HepG2 (cell line): ENCODE results near the gene YIF1A. TPM values are rescaled to one million over a fixed set of nuclear protein-coding genes. Genes with fewer than 3 reads are reported as not detected.
A peak's percentile ranks its signal among the peaks of the same experiment; 100 is the strongest.

Source experiments
- FIP1L1 ChIP-seq: fragments of 200-400 bp; formaldehyde crosslinking; IDR thresholded peaks from 2 replicates; pipeline ENCODE4 v1.6.1; 2018; ENCODE audit warnings: low read depth, mild to moderate bottlenecking, low read length, moderate library complexity, borderline replicate concordance; ENCODE audit not compliant: insufficient read depth
- GPBP1L1 ChIP-seq: sonication (generic); formaldehyde crosslinking; IDR thresholded peaks from 2 replicates; pipeline ENCODE4 v1.5.0; 2020; ENCODE audit warnings: mild to moderate bottlenecking, missing genetic modification reagents
- KDM6A ChIP-seq: IDR thresholded peaks from 2 replicates; pipeline ENCODE4 v1.6.1; 2016; ENCODE audit warnings: low read depth
- NFATC3 ChIP-seq: sonication (generic); formaldehyde crosslinking; IDR thresholded peaks from 2 replicates; pipeline ENCODE4 v1.5.1; 2020; ENCODE audit warnings: mild to moderate bottlenecking, missing genetic modification reagents
- NKX3-1 ChIP-seq: sonication (generic); formaldehyde crosslinking; IDR thresholded peaks from 2 replicates; pipeline ENCODE4 v1.5.0; 2020; ENCODE audit warnings: missing genetic modification reagents
- SKI ChIP-seq: fragments of 450-650 bp; IDR thresholded peaks from one replicate; pipeline ENCODE4 v1.6.1; 2018; ENCODE audit warnings: mild to moderate bottlenecking; ENCODE audit not compliant: partially characterized antibody
- SUZ12 ChIP-seq: fragments of 150-350 bp; IDR thresholded peaks from 2 replicates; pipeline ENCODE4 v1.6.1; 2014; ENCODE audit warnings: low read depth, low read length
- ZNF18 ChIP-seq: sonication (generic); formaldehyde crosslinking; IDR thresholded peaks from 2 replicates; pipeline ENCODE4 v1.8.0; 2022; ENCODE audit warnings: mild to moderate bottlenecking, missing genetic modification reagents; ENCODE audit not compliant: insufficient replicate concordance
- ZNF281 ChIP-seq: sonication (generic); formaldehyde crosslinking; IDR thresholded peaks from 2 replicates; pipeline ENCODE4 v1.4.0; 2020; ENCODE audit warnings: missing genetic modification reagents, borderline replicate concordance
- ZNF563 ChIP-seq: sonication (generic); formaldehyde crosslinking; IDR thresholded peaks from 2 replicates; pipeline ENCODE4 v1.8.0; 2022; ENCODE audit warnings: mild to moderate bottlenecking, moderate library complexity, missing genetic modification reagents
- ZNF577 ChIP-seq: sonication (generic); formaldehyde crosslinking; IDR thresholded peaks from 2 replicates; pipeline ENCODE4 v1.4.0; 2020; ENCODE audit warnings: mild to moderate bottlenecking, low read depth, missing genetic modification reagents, borderline replicate concordance
- polyA plus RNA-seq, 8 experiments: library from polyadenylated mRNA; depleted of rRNA in 3 of 8; stranded (reverse) in 7 of 8; unstranded in 1 of 8; fragments of >200 nt; fragmentation: Illumina TruSeq in 4 of 8; extraction: Trizol in 4 of 8; gene quantifications; 2 replicates each; pipeline versions ENCODE4 v1.2.1 to v1.2.3, GENCODE V29; 2011 to 2016; ENCODE audit warnings: low read depth in 4 of 8, missing spikeins in 1 of 8, mixed read lengths in 1 of 8; ENCODE audit not compliant: insufficient read depth in 1 of 8
- total RNA-seq, 5 experiments: library from RNA; depleted of rRNA; stranded (reverse); fragments of >200 nt; fragmentation: Illumina TruSeq; extraction: Trizol; gene quantifications; 2 replicates each; pipeline ENCODE4 v1.2.3, GENCODE V29; 2016; ENCODE audit warnings: low read depth in 1 of 5
- TF ChIP-seq, protein P1 (sequence below): sonication (generic); formaldehyde crosslinking; IDR thresholded peaks from 2 replicates; pipeline ENCODE4 v1.8.0; 2022; ENCODE audit warnings: missing genetic modification reagents, mild to moderate bottlenecking, borderline replicate concordance
- TF ChIP-seq, protein P2 (sequence below): IDR thresholded peaks from 2 replicates; pipeline ENCODE4 v1.4.0; 2020; ENCODE audit warnings: mild to moderate bottlenecking, missing genetic modification reagents
- TF ChIP-seq, protein P3 (sequence below): sonication (generic); formaldehyde crosslinking; conservative IDR thresholded peaks from 2 replicates; pipeline ENCODE4 v1.4.0; 2020; ENCODE audit warnings: missing genetic modification reagents

Gene YIF1A
- total and polyA plus RNA-seq, 2 of the 13 experiments (the other 11 are each of a cell fraction or from before 2014, with no cell fraction given), result 133 to 145 TPM

GRCh38 chr11:66282468-66283455 lies 6.2 kb downstream of the YIF1A start (continued):
- TF ChIP-seq, protein P1, sequence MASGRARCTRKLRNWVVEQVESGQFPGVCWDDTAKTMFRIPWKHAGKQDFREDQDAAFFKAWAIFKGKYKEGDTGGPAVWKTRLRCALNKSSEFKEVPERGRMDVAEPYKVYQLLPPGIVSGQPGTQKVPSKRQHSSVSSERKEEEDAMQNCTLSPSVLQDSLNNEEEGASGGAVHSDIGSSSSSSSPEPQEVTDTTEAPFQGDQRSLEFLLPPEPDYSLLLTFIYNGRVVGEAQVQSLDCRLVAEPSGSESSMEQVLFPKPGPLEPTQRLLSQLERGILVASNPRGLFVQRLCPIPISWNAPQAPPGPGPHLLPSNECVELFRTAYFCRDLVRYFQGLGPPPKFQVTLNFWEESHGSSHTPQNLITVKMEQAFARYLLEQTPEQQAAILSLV (CRISPR knock-in tag), result peak; percentile 56; the same call in 1 of the 2 replicates
- TF ChIP-seq ZNF281, result no peak
- no peak for TF ChIP-seq KDM6A (CRISPR knock-in tag)
- no peak for TF ChIP-seq ZNF577 (CRISPR knock-in tag)
- TF ChIP-seq NKX3-1, result no peak
- TF ChIP-seq, protein P2, sequence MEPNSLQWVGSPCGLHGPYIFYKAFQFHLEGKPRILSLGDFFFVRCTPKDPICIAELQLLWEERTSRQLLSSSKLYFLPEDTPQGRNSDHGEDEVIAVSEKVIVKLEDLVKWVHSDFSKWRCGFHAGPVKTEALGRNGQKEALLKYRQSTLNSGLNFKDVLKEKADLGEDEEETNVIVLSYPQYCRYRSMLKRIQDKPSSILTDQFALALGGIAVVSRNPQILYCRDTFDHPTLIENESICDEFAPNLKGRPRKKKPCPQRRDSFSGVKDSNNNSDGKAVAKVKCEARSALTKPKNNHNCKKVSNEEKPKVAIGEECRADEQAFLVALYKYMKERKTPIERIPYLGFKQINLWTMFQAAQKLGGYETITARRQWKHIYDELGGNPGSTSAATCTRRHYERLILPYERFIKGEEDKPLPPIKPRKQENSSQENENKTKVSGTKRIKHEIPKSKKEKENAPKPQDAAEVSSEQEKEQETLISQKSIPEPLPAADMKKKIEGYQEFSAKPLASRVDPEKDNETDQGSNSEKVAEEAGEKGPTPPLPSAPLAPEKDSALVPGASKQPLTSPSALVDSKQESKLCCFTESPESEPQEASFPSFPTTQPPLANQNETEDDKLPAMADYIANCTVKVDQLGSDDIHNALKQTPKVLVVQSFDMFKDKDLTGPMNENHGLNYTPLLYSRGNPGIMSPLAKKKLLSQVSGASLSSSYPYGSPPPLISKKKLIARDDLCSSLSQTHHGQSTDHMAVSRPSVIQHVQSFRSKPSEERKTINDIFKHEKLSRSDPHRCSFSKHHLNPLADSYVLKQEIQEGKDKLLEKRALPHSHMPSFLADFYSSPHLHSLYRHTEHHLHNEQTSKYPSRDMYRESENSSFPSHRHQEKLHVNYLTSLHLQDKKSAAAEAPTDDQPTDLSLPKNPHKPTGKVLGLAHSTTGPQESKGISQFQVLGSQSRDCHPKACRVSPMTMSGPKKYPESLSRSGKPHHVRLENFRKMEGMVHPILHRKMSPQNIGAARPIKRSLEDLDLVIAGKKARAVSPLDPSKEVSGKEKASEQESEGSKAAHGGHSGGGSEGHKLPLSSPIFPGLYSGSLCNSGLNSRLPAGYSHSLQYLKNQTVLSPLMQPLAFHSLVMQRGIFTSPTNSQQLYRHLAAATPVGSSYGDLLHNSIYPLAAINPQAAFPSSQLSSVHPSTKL, result 0 out of 2 replicates have a peak, but pooled peaks have one; percentile 7
- no peak for TF ChIP-seq SUZ12
- no peak for TF ChIP-seq GPBP1L1 (CRISPR knock-in tag)
- TF ChIP-seq SKI, result peak; percentile 67
- TF ChIP-seq ZNF563, result no peak
- no peak for TF ChIP-seq NFATC3
- no peak for TF ChIP-seq ZNF18 (CRISPR knock-in tag)
- TF ChIP-seq, protein P3, sequence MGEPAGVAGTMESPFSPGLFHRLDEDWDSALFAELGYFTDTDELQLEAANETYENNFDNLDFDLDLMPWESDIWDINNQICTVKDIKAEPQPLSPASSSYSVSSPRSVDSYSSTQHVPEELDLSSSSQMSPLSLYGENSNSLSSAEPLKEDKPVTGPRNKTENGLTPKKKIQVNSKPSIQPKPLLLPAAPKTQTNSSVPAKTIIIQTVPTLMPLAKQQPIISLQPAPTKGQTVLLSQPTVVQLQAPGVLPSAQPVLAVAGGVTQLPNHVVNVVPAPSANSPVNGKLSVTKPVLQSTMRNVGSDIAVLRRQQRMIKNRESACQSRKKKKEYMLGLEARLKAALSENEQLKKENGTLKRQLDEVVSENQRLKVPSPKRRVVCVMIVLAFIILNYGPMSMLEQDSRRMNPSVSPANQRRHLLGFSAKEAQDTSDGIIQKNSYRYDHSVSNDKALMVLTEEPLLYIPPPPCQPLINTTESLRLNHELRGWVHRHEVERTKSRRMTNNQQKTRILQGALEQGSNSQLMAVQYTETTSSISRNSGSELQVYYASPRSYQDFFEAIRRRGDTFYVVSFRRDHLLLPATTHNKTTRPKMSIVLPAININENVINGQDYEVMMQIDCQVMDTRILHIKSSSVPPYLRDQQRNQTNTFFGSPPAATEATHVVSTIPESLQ (CRISPR knock-in tag), result no peak
- TF ChIP-seq FIP1L1, result no peak
